ENCODE measurements around the gene SSR2. TPM values are rescaled to one million over a fixed set of nuclear protein-coding genes. Genes with fewer than 3 reads are reported as not detected.
"Not testable (repeated sequence)": the region's sequence is repeated elsewhere in the genome, so short reads cannot be mapped to it uniquely, and the experiment has no call there.

Gene SSR2
- total RNA-seq, 1 donor from 2014 or later: 193 TPM

DNA sequence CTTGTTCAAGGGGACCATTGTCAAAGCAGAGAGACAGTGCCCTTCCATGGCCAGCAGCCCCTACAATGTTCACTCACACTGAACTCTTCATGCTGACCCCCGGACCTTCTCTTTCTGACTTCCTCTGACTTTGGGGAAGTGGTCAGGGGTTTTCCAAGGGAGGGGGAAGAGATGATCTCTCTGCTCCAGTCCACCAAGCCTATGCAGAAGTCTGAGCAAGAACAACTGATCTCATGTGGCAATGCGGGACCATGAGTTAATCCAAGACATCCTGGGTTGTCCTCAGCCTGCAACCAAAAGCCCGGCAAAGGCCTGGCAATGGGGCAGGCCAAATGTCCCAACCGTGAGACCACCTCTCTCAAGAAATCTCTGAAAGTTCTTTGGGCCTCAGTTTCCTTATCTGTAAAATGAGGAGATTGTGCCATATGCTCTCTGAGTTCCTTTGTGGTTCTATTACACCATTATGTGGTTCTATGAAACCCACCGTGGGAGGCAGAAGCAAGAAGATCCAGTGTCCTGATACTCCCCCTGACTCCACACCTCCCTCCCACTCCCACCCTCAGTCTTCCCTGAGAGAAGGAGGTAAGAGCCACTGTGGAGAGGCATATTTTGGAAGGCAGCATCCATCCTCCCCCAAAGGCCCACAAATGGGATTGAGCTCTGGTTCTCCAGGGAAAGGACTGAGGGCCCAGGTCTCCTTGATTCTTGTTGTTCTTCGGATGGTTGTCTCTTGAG is 30.6 kb downstream of the SSR2 start:
- no peak for DNase-seq

DNA sequence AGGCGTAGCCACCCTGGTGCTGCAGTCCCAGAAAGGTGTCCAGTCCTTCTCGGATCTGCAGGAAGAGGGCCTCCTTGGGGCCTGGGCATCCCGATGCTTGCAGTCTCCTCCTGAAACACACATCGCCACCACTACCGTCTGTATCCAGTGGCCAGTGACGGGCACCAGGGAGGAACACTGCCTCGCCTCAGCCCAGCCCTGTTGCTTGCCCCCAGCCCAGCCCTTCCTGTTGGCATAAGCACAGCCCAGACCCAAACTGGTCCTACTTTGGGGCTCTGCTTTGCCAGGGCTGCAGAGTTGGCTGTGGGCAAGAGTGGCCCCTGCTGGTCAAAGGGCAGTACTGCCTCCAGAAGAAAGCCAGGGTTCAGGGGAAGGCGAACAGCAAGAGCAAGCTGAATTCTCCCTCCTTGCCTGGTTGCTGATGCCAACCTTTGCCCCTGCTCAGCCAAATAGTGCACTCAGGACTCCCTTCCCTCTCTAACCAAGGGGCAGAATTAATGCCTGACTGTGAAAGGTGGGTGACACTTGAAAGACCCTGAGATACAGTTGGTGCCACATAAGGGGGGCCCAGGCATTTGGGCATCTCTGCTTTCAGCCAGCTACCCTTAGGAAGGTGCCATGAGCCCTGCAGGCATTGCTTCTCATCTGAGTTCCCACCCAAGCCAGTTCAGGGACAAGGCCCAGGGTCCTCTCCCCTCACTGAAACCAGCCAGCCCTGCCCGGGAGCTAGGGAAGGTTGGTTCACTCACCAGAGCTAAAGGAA is 31.3 kb downstream of the SSR2 start:
- DNase-seq: peak; percentile 76

DNA sequence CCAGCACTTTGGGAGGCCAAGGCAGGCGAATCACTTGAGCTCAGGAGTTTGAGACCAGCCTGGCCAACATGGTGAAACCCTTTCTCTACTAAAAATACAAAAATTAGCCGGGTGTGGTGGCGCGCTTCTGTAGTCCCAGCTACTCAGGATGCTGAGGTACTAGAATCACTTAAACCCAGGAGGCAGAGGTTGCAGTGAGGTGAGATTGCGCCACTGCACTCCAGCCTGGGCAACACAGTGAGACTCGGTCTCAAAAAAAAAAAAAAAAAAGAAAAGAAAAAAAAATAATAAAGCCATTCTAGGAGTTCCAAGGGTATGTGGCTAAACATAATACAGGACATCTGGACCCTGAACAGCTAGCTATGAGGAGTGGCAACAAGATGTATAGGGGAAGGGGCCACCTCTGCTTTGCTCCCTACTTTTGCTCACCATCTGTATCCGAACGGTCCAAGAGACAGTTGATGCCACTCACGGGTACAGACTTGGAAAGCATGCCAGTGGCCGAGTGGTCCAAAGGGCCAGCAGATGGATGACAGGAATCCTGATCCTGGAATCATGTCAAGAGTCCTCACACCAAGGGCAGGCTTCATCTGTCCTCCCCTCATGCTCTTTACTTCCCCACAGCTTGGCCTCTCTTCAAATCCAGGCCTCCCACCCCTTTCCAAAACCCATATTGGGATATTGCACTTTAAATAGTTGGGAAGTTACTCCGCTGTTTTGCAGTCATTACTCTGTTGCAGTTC is 35.7 kb downstream of the SSR2 start:
- DNase-seq: not testable (repeated sequence)

DNA sequence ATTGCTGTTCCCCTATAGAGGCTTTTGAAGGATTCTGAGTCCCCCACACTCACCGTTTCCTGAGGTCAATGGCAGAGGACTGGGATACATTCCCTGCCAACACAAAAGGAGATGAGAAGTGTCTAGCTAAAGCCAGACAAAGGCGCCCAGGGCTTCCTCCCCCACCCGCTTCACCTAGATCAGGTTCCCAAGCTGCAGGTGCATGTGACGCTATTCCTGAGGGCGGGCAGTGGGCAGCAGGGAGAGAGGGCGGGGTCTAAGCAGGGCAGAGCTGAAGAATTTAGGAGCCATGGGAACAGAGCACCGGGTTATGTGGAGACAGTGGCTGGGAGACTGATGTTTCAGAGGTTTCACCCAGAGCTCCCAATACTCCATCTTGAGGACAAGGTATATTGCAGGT is 36.4 kb downstream of the SSR2 start:
- no peak for DNase-seq

DNA sequence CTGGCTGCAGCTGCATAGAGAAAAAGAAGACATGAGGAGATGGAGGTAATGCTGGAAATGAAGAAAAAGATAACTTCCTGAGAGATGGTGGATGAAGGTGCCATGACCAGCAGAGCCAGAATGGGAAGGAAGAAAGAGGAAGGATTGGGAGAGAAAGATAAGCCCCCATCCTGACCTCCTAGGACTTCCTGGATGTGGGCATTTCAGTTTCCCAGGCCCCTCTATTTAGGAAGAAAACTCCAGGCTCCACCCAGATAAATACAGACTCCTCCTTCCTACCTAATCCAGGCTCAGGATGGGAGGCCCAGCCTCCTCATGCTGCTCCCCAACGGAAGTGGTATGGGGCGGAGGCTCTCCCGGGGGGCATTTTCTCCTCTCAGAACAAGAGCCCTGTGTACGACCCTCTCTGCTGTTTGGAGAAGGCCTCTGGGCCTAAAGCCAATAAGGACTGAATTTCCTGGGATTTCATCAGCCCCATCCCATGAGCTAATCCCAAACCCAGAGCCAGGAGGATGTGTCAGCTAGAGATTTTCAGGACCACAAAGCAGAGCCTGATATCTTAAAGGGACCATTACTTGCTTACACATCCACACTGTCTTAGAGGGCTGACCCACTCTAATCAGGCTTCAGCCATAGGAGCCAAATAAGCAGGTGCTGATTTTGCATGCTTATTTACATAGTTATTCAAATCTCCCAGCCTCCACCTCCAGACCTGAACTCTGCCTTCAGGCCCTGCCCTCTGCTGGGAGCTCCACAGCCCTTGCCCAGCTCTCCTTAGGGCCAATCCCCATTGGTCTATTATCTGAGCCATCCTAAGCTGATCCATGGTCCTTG is 37.3 kb downstream of the SSR2 start:
- DNase-seq: no peak

DNA sequence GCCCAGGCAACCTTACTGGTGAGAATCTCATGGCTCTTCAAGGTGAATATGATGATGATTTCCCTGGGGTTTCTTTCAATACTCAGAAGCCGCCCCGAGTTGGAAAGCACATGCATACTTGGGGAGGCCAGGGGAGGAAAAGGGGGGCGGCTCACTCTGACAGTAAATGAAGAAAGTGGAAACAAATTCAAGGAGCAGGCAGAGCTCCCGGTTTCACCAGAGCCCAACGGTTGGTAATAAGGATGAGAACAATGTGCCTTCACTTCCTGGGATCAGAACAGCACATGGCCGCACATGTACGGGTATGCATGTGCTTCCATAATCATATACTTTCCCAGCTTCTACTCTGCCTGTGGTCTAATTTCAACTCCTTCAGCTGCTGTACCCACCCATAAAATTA is 38.6 kb downstream of the SSR2 start:
- no peak for DNase-seq

DNA sequence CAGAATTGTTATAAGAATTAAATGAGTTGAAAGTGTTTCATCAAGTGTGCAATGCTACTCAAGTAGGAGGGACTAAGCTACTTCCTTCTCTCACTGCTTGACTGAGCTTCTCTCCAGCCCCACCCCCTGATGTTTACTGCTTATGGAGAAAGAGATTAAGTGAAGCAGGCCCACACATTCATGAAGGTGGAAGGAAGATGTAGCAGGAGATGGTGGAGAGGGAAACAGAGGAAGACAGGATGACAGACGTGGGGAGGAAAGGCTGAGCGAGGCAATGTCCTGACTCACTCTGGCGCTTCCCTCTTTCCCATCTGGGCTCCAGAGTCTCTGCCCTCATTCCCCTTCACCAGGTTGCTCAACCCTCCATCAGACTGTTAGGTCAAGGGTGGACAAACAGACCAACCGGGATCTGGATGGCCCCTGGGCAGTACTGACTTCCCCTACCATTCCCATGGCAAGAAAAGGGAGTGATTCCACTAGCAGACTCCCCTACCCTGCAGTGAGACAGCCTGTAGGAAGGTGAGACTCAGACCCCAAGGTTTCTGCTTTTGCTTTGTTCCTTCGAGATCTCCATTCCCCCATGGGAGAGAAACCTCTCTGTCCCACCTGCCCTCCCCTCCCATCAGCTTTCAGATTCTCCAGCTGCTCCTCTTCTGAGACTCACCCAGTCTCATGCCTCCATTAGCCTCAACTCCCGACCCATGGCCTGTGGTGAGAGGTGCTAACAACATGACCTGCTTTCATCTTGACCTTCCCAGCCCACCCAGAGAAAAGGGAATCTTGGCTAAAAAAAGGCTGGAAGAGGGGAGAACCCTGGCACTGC is 39.3 kb downstream of the SSR2 start:
- no peak for DNase-seq

DNA sequence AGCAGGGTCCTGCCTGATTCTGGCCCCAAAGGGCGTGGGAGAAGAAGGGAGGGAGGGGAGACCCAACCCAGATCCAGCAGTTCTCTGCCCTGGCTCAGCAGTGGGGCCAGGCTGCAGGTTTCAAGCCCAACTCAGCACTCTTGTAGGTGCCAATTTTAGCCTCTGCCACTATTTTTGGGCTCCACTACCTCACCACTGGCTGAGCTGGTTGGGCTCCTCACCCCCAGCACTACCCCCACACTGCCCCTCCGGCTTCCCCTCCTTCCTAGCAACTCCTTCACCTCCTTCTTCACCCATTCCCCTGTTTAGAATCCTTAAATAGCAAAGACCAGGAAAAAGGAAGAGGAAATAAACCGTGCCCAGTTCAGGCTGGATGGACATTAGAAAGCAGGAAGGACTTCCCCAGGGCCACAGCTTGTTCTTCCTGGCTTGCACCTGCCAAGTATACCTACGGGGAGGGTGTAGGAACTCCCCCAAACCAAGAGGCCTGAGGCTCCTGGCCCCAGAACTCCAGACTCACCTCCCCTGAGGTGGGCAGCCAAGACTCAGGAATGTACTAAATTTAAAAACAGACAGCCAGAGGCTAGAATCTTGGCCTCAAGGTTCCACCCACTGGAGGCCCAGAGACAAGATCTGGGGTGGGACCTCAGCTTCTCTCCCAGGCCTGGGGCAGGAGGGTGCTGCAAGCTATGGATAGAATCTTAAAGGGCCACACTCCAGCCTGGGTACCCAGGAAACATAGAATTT is 41.0 kb downstream of the SSR2 start:
- DNase-seq: no peak

DNA sequence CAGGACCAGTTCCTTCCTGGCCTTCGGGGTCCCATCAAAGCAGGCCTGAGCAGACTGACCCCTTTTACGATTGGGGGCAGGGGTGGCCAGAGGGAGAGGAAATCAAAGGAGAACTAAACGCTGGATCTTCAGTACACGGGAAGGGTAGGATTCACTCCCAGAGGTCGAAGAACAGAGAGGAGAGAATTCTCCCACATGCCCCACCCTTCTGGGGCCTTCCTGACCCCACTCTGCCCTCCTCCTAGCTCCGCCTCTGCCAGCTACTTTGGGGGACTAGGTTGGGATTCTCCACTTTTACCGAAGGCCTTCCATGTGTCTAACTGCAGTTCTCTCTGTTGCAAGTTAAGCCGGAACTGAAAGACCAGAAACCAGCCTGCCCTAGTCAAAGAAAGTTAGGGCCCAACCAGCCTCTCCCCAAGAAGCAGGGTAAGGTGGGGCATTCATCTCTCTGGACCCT is 41.8 kb downstream of the SSR2 start:
- no peak for DNase-seq

DNA sequence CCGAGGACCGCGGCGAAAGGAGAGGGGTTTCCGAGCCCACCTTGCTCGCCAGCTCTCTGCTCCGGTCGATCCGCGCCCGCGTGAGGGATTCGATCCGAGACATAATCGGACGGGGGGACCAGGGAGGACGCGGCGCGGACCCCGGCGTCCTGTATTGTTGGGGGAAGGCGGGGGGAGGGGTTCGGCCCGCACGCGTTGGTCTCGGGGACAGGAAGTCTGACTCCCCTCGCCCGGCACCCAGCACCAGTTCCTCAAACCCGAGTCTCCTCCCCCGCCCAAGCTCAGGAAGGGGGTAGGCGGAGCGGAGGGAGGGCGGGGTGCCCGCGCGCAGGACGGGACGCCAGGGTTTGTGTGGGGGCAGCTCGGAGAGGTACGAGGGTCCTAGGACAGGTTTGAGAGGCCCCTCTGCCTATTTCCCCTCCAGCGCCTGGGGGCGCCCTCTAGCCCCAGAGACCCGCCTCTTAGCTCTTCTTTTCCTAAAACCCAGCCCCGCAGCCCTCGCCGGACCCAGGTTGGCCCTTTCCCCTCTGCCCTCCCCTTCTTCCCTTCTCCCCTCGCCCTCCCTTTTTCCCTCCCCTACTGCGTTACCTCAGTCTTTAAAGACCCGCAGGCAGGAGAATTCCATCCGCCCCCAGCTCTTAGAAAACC is 42.3 kb downstream of the SSR2 start, which contains the start of gene ARHGEF2:
TSS of gene ARHGEF2 (minus strand) at position 223 of the 648 bp plus-strand sequence. CDS start at position 103, 120 bp downstream.
- peak; percentile 52 for DNase-seq

DNA sequence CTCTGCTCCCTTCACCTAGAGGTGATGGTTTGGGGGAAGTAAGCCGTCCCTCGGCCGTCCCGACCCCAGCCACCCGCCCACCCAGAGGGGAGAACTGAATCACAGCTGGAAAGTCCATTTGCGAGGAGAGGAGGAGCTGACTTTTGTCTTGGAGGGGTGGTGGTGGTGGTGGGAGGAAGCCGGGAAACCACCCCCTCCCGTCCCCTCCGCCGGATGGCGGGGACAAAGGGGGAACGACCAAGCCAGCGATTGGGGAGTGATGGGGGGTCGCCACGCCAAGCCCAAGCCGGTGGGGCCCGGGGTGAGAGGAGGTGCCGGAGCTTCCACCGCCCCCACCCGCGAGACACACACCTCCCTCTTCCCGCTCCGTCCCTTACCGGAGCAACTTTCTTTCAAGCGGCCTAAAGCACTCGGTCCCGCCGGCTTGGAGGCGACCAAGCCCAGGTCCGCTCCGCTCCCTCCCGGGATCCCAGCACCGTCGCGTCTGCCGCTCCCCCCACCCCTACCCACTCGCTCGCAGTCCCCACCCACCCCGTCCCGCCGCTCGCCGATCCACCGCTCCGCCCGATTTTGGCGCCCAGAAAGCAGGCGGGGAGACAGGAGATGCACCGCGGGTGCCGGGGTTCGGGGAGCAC is 42.9 kb downstream of the SSR2 start:
- no peak for DNase-seq

DNA sequence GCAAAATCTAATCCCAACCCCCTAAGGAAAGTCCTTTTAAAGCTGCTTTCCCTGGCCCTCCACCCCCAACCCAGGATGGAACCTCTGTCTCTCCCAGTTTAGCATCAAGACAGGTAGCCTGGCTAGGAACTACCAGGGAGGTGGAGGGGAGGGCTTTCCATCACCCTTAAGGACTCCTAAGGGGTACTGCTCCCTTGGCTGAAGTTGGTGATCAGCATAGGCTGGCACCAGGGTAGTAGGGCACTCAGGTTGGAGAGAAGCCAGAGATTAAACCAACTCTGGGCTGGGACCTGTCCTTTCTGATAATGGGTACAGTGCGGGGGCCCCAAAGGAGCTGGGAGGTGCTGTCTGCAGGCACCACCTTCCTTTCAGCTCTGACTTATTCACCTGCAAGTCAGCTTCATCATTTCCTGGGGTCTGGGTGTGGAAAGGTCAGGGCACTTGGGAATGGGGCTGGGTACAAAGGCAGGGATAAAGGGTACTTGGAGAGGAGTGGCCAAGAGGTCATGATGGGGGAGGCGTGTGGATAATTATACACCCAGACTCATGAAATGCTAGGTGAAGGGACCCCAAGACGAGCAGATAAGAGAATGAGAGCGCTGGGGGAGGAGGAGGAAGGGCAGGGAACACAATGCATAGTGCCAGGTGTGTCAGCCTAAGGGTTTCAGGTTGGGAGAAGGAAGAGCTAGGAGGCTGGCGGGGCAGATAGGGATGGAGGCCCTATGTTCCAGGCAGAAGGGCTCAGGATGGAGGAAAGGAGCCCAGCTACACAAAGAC is 43.6 kb downstream of the SSR2 start:
- DNase-seq: no peak

DNA sequence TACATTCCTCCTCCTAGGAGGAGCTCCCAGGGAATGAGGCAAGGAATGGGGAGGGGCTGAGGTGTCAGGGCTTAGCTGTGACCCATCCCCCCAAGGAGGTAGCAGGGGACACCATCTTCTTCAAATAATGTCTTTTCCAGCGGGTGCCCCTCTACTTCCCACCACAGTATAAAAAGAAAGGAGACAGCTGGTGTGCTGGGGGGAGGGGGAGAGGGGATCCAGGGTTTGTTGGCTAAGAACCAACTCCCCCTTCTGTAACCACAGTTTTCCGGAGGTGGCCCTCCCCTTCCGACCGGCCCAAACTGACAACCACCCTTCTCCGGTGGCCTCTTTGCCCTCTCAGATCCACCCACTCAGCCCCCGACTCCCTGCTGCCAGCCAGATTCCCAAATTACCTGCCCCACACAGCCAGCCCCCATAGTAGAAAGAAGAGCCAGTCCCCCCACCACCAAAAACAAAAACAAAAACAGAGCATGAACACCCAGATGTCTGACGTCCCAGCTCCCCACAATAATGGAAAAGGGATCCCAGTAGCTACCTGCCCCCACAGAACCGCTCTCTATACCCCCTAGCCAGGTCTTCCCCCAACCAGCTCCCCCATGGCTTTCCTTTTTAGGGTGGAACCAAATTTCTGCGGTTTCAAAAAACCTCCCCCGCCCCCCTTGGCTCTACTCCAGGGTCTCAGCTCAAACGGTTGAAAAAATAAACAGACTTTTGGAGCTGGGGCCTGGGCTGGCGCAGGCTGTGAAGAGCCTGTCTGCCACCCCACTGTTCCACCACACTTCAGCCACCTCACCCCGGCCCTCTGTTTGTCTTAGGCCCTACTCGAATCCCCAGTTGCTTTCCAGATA is 44.5 kb downstream of the SSR2 start:
- no peak for DNase-seq

DNA sequence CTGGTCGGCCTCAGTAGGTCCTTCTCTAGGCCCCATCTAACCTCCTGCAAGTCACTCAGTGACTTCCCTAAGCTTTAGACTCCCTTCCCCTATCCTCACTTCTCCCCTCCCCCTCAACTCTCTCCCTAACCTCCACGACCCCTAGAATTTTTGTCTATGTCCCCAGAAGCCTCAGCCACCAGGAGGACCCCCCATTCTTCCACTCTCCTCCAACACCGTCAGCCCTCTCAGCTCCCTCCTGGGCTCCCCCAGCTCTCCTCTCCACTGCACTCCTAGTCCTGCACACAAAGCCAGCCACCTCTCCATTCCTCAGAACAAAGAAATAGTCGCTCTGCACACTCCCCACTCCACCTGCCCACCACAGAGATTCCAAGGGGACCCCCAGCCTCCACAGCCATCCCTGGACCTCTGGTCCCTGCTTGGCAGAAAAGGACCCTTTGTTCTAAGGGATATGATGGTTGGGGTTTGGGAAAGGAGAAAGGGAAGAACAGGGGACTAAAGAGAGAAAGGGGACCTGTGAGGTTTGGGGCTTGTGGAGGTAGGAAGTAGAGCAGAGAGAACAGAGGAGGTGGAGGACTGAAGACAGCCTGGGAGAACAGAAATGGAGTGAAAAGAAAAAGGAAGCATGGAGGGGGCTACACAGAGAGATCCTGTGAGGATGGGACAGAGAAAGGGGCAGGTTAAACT is 45.2 kb downstream of the SSR2 start:
- no peak for DNase-seq

DNA sequence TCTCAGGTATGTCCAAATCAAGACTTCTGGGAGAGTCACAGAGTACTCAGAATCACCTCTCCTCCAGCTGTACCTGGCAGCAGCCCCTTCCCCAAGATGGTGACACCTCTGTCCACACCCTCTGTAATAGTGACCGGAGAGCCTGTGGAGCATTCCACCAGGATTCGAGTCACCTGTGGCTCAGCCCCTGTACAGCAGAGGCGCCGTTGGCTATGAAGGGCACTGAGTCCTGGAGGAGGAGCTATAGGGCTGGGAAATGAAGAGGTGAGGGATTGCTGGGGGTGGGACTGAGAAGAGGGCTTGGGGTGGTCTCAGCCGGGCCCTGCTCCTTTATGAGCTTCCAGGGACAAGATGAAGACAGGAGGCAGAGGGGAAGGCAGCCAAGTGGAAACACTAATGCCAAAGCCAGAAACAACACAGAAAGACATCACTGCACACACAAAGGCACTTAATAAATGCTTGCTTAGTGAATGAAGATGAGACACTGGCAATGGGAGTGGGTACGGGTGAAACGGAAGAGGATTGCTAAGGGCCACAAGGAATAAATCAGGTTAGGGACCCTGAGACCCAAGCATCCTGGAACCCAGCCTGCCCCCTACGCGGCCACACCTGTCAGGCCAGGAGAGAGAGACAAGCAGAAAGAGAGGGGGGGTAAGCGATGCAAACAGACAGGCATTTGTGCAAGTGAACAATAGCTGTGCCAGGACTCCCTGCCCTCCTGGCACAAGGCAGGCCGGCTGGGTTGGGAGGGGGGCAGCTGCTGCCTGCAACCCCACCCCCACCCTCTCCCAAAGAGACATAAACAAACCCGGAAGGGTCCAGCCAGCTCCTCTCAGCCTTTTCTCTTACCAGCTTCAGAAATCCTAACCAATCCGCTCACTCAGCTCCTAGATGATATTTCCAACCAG is 46.3 kb downstream of the SSR2 start:
- peak; percentile 87 for DNase-seq

DNA sequence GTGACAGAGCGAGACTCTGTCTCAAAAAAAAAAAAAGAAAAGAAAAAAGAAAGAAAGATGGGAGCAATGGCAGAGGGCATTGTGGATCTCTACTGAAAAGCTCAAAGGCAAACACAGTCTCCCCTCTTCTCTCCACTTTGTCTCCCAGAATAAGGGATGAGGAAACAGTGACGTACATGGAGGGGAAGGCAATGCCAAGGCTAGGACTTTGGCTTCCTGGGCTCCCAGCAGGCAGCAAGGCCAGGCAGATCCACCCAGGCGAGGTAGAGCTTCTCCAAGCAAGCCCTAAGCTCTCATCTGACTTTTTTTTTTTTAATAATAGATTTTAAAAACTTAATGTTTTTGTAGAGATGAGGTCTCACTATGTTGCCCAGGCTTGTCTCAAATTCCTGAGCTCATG is 47.0 kb downstream of the SSR2 start:
- no peak for DNase-seq
